ENCODE measurements around the gene MGAM2. TPM values are rescaled to one million over a fixed set of nuclear protein-coding genes. Genes with fewer than 3 reads are reported as not detected.

Gene MGAM2
- total and polyA plus RNA-seq, 2 of the 13 experiments (the other 11 are each of a cell fraction or from before 2014, with no cell fraction given) = 0.29 TPM; not detected in 1

GRCh38 chr7:142104550-142105527, 6.7 kb upstream of the MGAM2 start (continued):
- TF ChIP-seq SNAPC4 (CRISPR knock-in tag; IDR thresholded peaks at IDR 0.05) = no peak
- TF ChIP-seq ZNF362 (CRISPR knock-in tag; IDR thresholded peaks at IDR 0.05; ENCODE audit: borderline replicate concordance) = peak; percentile 80; the same call in 1 of the 2 replicates
- TF ChIP-seq ZNF260 (CRISPR knock-in tag; IDR thresholded peaks at IDR 0.05; ENCODE audit: borderline replicate concordance, low read depth) = no peak
- no peak for TF ChIP-seq BORCS8-MEF2B (CRISPR knock-in tag; IDR thresholded peaks at IDR 0.05)
- TF ChIP-seq ADNP (CRISPR knock-in tag; IDR thresholded peaks at IDR 0.05) = no peak
- no peak for TF ChIP-seq KLF9 (CRISPR knock-in tag; IDR thresholded peaks at IDR 0.05; ENCODE audit: low read depth)
- TF ChIP-seq CEBPB (IDR thresholded peaks at IDR 0.05; ENCODE audit: borderline replicate concordance, low read depth, low read length) = peak; percentile 79
- no peak for TF ChIP-seq HBP1 (CRISPR knock-in tag; IDR thresholded peaks at IDR 0.05; ENCODE audit: low read depth)
- TF ChIP-seq ZNF704 (CRISPR knock-in tag; IDR thresholded peaks at IDR 0.05; ENCODE audit: borderline replicate concordance) = no peak
- TF ChIP-seq FOXK2 (IDR thresholded peaks at IDR 0.05) = no peak
- no peak for TF ChIP-seq BRF2 (CRISPR knock-in tag; IDR thresholded peaks at IDR 0.05)
- TF ChIP-seq ZNF83 (CRISPR knock-in tag; IDR thresholded peaks at IDR 0.05; ENCODE audit: borderline replicate concordance) = no peak
- no peak for TF ChIP-seq ZNF710 (CRISPR knock-in tag; IDR thresholded peaks at IDR 0.05; ENCODE audit: borderline replicate concordance)
- no peak for TF ChIP-seq GPN1 (CRISPR knock-in tag; IDR thresholded peaks at IDR 0.05; ENCODE audit: borderline replicate concordance)
- TF ChIP-seq ONECUT2 (CRISPR knock-in tag; IDR thresholded peaks at IDR 0.05) = no peak
- no peak for TF ChIP-seq NR2F2 (IDR thresholded peaks at IDR 0.05; ENCODE audit: borderline replicate concordance, low read depth)
